SK-N-SH (cell line): ENCODE measurements around the gene CHTF18. TPM values are rescaled to one million over a fixed set of nuclear protein-coding genes. Genes with fewer than 3 reads are reported as not detected.

Experiments
- CTCF ChIA-PET: fragments of 300-600, 350-600 bp; formaldehyde crosslinking; extraction: SDS; loops from one replicate; lab custom pipeline; 2021; lab: Yijun Ruan, JAX
- POLR2A ChIA-PET: fragments of 350-600 bp; sonication (Branson Sonifier 250); formaldehyde crosslinking; extraction: SDS; loops from one replicate; lab custom pipeline; 2020; ENCODE audit warnings: antibody characterized with exemption, inconsistent platforms; lab: Yijun Ruan, JAX
- DNase-seq: peaks from one replicate; pipeline ENCODE4 v3.0.0; 2012
- H2AFZ ChIP-seq: fragments of 200-600 bp; sonication (generic); 2 replicates; pipeline ENCODE4 v1.8.1; 2016; ENCODE audit warnings: antibody characterized with exemption, mild to moderate bottlenecking, low read depth
- H3F3A ChIP-seq: fragments of 200-600 bp; sonication (generic); replicated peaks from 2 replicates; pipeline ENCODE3; 2016; ENCODE audit warnings: antibody characterized with exemption, mild to moderate bottlenecking; ENCODE audit not compliant: insufficient read depth
- H3K27ac ChIP-seq, 2 experiments: fragments of 200-500 bp in 1 of 2; fragments of 200-600 bp in 1 of 2; sonication (Bioruptor generic) in 1 of 2; sonication (generic), shearing (Covaris generic) in 1 of 2; 2 replicates each; pipeline versions ENCODE4 v1.5.1 to v1.6.1; 2014 to 2016; ENCODE audit warnings: low read depth in 2 of 2, inconsistent platforms in 1 of 2, low read length in 1 of 2, mild to moderate bottlenecking in 1 of 2, mixed read lengths in 1 of 2
- H3K27me3 ChIP-seq: fragments of 200-600 bp; sonication (generic), shearing (Covaris generic); 2 replicates; pipeline ENCODE4 v1.6.1; 2016; ENCODE audit warnings: mixed run types; ENCODE audit not compliant: insufficient read depth
- H3K36me3 ChIP-seq, 2 experiments: fragments of 200-500 bp in 1 of 2; fragments of 200-600 bp in 1 of 2; sonication (Bioruptor generic) in 1 of 2; sonication (generic) in 1 of 2; replicated peaks in 1 of 2; 2 replicates each; pipeline versions ENCODE3 to v1.5.1; 2014 to 2016; ENCODE audit warnings: low read length in 1 of 2, mild to moderate bottlenecking in 1 of 2; ENCODE audit not compliant: insufficient read depth in 2 of 2, control insufficient read depth in 1 of 2
- H3K4me1 ChIP-seq, 2 experiments: fragments of 200-500 bp in 1 of 2; fragments of 200-600 bp in 1 of 2; sonication (Bioruptor generic) in 1 of 2; sonication (generic), shearing (Covaris generic) in 1 of 2; 2 replicates each; pipeline versions ENCODE4 v1.5.1 to v1.6.1; 2014 to 2016; ENCODE audit warnings: low read depth in 1 of 2, low read length in 1 of 2, mixed run types in 1 of 2; ENCODE audit not compliant: insufficient read depth in 2 of 2, control insufficient read depth in 1 of 2
- H3K4me2 ChIP-seq: fragments of 200-600 bp; sonication (generic), shearing (Covaris generic); 2 replicates; pipeline ENCODE4 v1.6.1; 2017; ENCODE audit warnings: mixed run types
- H3K4me3 ChIP-seq, 2 experiments: fragments of 200-500 bp in 1 of 2; fragments of 200-600 bp in 1 of 2; sonication (Bioruptor generic) in 1 of 2; sonication (generic), shearing (Covaris generic) in 1 of 2; 2 replicates each; pipeline versions ENCODE4 v1.5.1 to v1.8.1; 2014 to 2016; ENCODE audit warnings: low read depth in 2 of 2, inconsistent platforms in 1 of 2, low read length in 1 of 2, mild to moderate bottlenecking in 1 of 2, mixed read lengths in 1 of 2, moderate library complexity in 1 of 2
- H3K79me2 ChIP-seq: fragments of 200-600 bp; sonication (generic); 2 replicates; pipeline ENCODE4 v1.8.1; 2017; ENCODE audit warnings: mild to moderate bottlenecking; ENCODE audit not compliant: insufficient read depth
- H3K9ac ChIP-seq: fragments of 200-600 bp; sonication (generic); 2 replicates; pipeline ENCODE4 v1.6.1; 2017; ENCODE audit warnings: mixed run types
- H3K9me2 ChIP-seq: fragments of 200-600 bp; sonication (generic); 2 replicates; pipeline ENCODE4 v1.6.1; 2017; ENCODE audit warnings: mixed run types
- H3K9me3 ChIP-seq: fragments of 200-600 bp; sonication (generic); 2 replicates; pipeline ENCODE4 v1.6.1; 2017; ENCODE audit warnings: mixed run types, mild to moderate bottlenecking, moderate library complexity
- H4K20me1 ChIP-seq: fragments of 200-600 bp; sonication (generic); 2 replicates; pipeline ENCODE4 v1.6.1; 2017; ENCODE audit warnings: mild to moderate bottlenecking, mixed run types; ENCODE audit not compliant: insufficient read depth
- CHD2 ChIP-seq: fragments of 150-350 bp; IDR thresholded peaks from 2 replicates; pipeline ENCODE4 v1.6.1; 2018; ENCODE audit warnings: low read length; ENCODE audit not compliant: partially characterized antibody
- GABPA ChIP-seq: IDR thresholded peaks from 2 replicates; pipeline ENCODE4 v1.4.0; 2012; ENCODE audit warnings: low read depth, mild to moderate bottlenecking
- GATA2 ChIP-seq: sonication (generic); formaldehyde crosslinking; IDR thresholded peaks from 2 replicates; pipeline ENCODE4 v1.5.0; 2020; ENCODE audit warnings: mild to moderate bottlenecking, missing genetic modification reagents
- RAD21 ChIP-seq: IDR thresholded peaks from 2 replicates; pipeline ENCODE4 v1.6.1; 2012; ENCODE audit warnings: mild to moderate bottlenecking, low read length
- RCOR1 ChIP-seq: fragments of 150-350 bp; IDR thresholded peaks from 2 replicates; pipeline ENCODE4 v1.6.1; 2017; ENCODE audit warnings: antibody characterized with exemption, low read length
- REST ChIP-seq: IDR thresholded peaks from 2 replicates; pipeline ENCODE4 v1.6.1; 2012; ENCODE audit warnings: mild to moderate bottlenecking, low read depth, low read length, moderate library complexity
- RFX5 ChIP-seq: IDR thresholded peaks from 2 replicates; pipeline ENCODE4 v1.6.1; 2012; ENCODE audit warnings: mild to moderate bottlenecking, improper control_type of control experiment, low read length
- USF1 ChIP-seq: IDR thresholded peaks from 2 replicates; pipeline ENCODE4 v1.4.0; 2012; ENCODE audit warnings: low read depth, borderline replicate concordance
- ZBTB33 ChIP-seq: IDR thresholded peaks from 2 replicates; pipeline ENCODE4 v1.4.0; 2012; ENCODE audit warnings: low read depth, borderline replicate concordance
- WGBS: methylation state at CpG from one replicate; pipeline ENCODE4 v1.1.6; 2017; ENCODE audit warnings: low lambda C conversion rate; 5-methylcytosine and 5-hydroxymethylcytosine counted together
- polyA plus RNA-seq, 3 experiments: library from polyadenylated mRNA; depleted of rRNA; stranded (reverse); fragments of >200 nt; gene quantifications; 2 replicates each; pipeline ENCODE4 v1.2.3, GENCODE V29; 2012

Gene CHTF18
- polyA plus RNA-seq, 1 of the 3 experiments (the other 2 are of a cell fraction), result 17.7 TPM

- CTCF ChIA-PET, result interaction anchor here (0.9 to 1.2 kb wide), 3 partner anchors 91 to 360 kb away, joined by 3 to 4 read pairs (median 3); no protein-coding TSS in a partner anchor
- H3K4me3 ChIP-seq, result no peak overlapping the region
- 36% methylated on average over 15 of the region's 33 CpGs for WGBS
- no peak overlapping the region for H3K4me2 ChIP-seq
- no peaks in the 10 kb centered on the region for H3K9me3 ChIP-seq
- TF ChIP-seq ZBTB33, result no peak
- no peak for TF ChIP-seq RFX5
- no peak for TF ChIP-seq REST
- no peak for TF ChIP-seq CHD2
- no peak for TF ChIP-seq GABPA
- TF ChIP-seq GATA2 (CRISPR knock-in tag), result no peak
- no peak for TF ChIP-seq USF1
- TF ChIP-seq RAD21, result no peak
- no peak for TF ChIP-seq RCOR1
- no peaks in the 10 kb centered on the region for H3F3A ChIP-seq
- H3K27ac ChIP-seq, result no peak overlapping the region
- no peak for DNase-seq
- no peak overlapping the region for H3K9ac ChIP-seq
- peaks cover 4% of the 10 kb centered on the region for H3K79me2 ChIP-seq
- no peaks in the 10 kb centered on the region for H3K36me3 ChIP-seq
- no peaks in the 10 kb centered on the region for H4K20me1 ChIP-seq
- H2AFZ ChIP-seq, result no peak overlapping the region
- POLR2A ChIA-PET, result no interaction called here
- H3K27me3 ChIP-seq, result peaks cover 24% of the 10 kb centered on the region; the same call in 1 of the 2 replicates
- H3K9me2 ChIP-seq, result no peaks in the 10 kb centered on the region
- peaks cover 0 to 16% of the 10 kb centered on the region in 2 experiments; a peak in 1 of 4 replicates for H3K4me1 ChIP-seq
These were observed 14.7 kb downstream of the CHTF18 start for GRCh38 chr16:802914-803753.
